ENCODE data around the gene AFG1L. TPM values are rescaled to one million over a fixed set of nuclear protein-coding genes. Genes with fewer than 3 reads are reported as not detected.
A peak's percentile ranks its signal among the peaks of the same experiment; 100 is the strongest.
"Not testable (repeated sequence)": the region's sequence is repeated elsewhere in the genome, so short reads cannot be mapped to it uniquely, and the experiment has no call there.

Gene AFG1L
- total RNA-seq, 2 donors from 2014 or later = 2.9 to 4.1 TPM

- DNase-seq (ENCODE audit: low spot score) = no peak
- no peak for TF ChIP-seq CTCF (IDR thresholded peaks at IDR 0.05)
Measured at GRCh38 chr6:108524528-108525248, 229.8 kb downstream of the AFG1L start.

DNA sequence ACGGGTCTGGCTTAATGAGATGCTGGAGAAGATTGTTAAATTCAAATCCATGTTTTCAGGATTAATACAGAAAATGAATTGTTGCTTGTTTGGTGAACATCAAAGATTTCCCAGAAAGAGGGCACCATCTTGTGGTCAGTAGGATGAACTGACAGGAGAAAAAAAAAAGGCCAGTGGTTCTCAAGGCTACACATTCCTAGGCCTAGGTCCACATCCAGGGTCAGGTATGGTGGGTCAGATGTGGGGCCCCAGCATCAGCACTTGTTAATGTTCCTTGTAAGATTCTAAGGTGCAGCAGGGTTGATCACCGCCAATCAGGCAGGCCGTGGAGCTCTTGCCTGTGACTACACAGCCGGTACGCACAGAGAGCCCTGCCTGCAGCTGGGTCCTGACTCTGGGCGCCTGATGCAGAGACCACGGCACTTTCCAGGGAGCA lies 231.9 kb downstream of the AFG1L start:
- no peaks in the 10 kb centered on the region for H3K27me3 ChIP-seq
- peak; percentile 76 to 84 for TF ChIP-seq CTCF (IDR thresholded peaks at IDR 0.05)
- no peaks in the 10 kb centered on the region for H3K4me1 ChIP-seq
- H3K36me3 ChIP-seq = no peaks in the 10 kb centered on the region
- no peak for DNase-seq (ENCODE audit: low spot score)
- H3K27ac ChIP-seq = no peak overlapping the region
- H3K4me3 ChIP-seq = no peak overlapping the region
- H3K9me3 ChIP-seq = no peaks in the 10 kb centered on the region

More at GRCh38 chr6:108524528-108525248, 229.8 kb downstream of the AFG1L start:
- Histone ChIP-seq H3K9me3 (no peaks in the 10 kb centered on the region), H3K4me3 (no peak overlapping the region), H3K27ac (no peak overlapping the region), H3K4me1 (no peaks in the 10 kb centered on the region), H3K36me3 (no peaks in the 10 kb centered on the region), H3K27me3 (no peaks in the 10 kb centered on the region)

GRCh38 chr6:108528878-108529277 lies 234.0 kb downstream of the AFG1L start:
- DNase-seq (ENCODE audit: low spot score) = no peak
- H3K4me3 ChIP-seq = no peak overlapping the region
- no peaks in the 10 kb centered on the region for H3K27me3 ChIP-seq
- no peak overlapping the region for H3K27ac ChIP-seq
- TF ChIP-seq CTCF (IDR thresholded peaks at IDR 0.05) = no peak
- no peaks in the 10 kb centered on the region for H3K36me3 ChIP-seq
- no peaks in the 10 kb centered on the region for H3K4me1 ChIP-seq
- no peaks in the 10 kb centered on the region for H3K9me3 ChIP-seq

DNA sequence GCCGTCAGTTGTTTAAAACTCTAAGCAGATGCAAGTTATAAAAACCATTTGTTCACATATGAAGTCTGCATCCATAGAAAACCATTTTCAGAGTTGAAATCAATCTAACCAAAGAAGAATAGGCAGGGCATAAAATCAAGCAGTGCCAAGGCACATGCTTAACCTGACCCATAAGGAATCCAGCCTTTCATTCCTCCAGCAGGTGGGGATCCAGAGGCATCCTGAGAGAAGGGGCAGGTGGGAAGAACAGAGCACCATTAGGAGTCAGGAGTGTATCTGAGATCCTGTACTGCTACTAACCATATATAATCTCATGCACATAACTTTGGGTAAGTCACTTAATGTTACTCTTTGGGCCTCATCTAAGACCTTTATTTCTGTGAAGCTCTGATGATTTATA lies 236.5 kb downstream of the AFG1L start:
- Histone ChIP-seq H3K4me3 (no peak overlapping the region), H3K9me3 (no peaks in the 10 kb centered on the region), H3K27me3 (no peaks in the 10 kb centered on the region), H3K27ac (no peak overlapping the region), H3K36me3 (no peaks in the 10 kb centered on the region), H3K4me1 (no peaks in the 10 kb centered on the region)
- DNase-seq (ENCODE audit: low spot score) = no peak
- TF ChIP-seq CTCF (IDR thresholded peaks at IDR 0.05) = no peak

DNA sequence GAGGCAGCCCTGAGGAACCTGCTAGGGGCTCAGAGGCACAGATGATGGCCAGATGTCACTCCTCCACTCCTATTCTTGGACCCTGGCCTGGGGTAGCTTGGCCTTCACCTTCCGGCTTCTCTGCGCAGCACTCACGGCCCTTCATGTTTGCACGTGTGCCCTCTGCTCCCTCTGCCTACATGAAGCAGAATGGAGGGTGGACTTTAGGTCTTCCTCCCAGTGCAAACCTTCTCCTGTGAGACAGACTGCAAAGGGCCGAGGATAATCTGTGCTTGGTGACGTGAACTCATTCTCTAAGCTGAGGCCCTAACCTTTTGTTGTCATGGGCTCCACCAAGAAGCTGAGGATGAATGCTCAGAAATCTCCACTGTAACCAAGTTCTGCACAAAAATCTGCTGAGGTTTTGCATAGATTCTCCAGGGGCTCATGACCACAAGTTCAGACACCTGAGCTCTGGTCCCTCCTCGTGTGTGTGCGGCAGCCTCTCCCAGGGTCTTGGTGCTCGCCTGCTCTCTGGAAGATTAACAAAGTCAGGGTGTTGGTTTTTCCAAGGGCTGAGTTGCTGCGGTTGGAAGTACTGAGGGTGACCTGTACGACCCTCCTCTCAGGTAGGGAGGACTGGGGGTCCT lies 240.4 kb downstream of the AFG1L start:
- DNase-seq (ENCODE audit: low spot score) = no peak
- peaks cover 0 to 10% of the 10 kb centered on the region in 2 donors for H3K9me3 ChIP-seq
- no peaks in the 10 kb centered on the region for H3K27me3 ChIP-seq
- TF ChIP-seq CTCF (IDR thresholded peaks at IDR 0.05) = no peak
- no peak overlapping the region for H3K4me3 ChIP-seq
- H3K36me3 ChIP-seq = no peaks in the 10 kb centered on the region
- no peaks in the 10 kb centered on the region for H3K4me1 ChIP-seq
- no peak overlapping the region for H3K27ac ChIP-seq

GRCh38 chr6:108535920-108536535 lies 241.2 kb downstream of the AFG1L start:
- H3K4me1 ChIP-seq; DNase-seq (ENCODE audit: low spot score): not testable (repeated sequence)

More at GRCh38 chr6:108535920-108536535, 241.2 kb downstream of the AFG1L start:
- not testable (repeated sequence) for H3K27ac ChIP-seq, H3K27me3 ChIP-seq, H3K36me3 ChIP-seq, H3K4me3 ChIP-seq
- peaks cover 0 to 10% of the 10 kb centered on the region in 2 donors for H3K9me3 ChIP-seq
